GM21619 (cell line): ENCODE results near the gene PRR23E.

Source experiments
- ATAC-seq: cut with Tn5 transposase; IDR thresholded peaks from one replicate; pipeline ENCODE4 v1.9.1; 2021; ENCODE audit not compliant: unreplicated experiment

Gene PRR23E

GRCh38 chr3:127164615-127165014 is 28.3 kb upstream of the PRR23E start:
- no peak for ATAC-seq

GRCh38 chr3:127165036-127165435 is 27.9 kb upstream of the PRR23E start:
- no peak for ATAC-seq

DNA sequence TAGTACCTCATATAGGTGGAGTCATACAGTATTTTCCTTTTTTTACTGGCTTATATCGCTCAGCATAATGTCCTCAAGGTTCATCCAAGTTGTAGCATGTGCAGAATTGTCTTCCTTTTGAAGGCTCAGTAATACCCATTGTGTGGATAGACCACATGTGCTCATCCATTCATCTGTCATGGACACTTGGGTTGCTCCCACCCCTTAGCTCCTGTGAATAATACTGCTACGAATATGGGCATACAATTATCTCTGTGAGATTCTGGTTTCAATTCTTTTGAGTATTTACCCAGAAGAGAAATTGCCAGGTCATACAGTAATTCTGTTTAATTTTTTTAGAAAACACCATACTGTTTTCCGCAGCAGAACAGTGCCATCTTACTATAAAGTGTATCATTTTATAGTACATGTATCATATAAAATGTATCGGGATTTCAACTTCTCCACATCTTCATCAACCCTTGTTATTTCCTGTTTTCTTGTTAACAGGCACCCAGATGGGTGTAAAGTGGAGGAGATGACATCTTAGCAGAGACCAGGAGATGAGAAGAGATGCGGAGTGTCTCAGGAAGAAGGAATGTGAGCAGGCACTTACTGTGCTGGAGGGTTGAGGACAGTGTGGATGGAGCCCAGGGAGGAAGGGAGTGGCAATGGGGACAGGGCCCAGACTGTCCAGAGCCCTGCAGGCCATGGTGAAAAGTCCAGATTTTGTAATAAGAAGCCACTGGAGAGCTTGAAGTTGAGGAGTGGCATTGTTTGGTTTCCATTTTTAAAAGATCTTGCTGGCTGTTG is 27.0 kb upstream of the PRR23E start:
- no peak for ATAC-seq

GRCh38 chr3:127166501-127167065 is 26.3 kb upstream of the PRR23E start:
- ATAC-seq, result no peak

DNA sequence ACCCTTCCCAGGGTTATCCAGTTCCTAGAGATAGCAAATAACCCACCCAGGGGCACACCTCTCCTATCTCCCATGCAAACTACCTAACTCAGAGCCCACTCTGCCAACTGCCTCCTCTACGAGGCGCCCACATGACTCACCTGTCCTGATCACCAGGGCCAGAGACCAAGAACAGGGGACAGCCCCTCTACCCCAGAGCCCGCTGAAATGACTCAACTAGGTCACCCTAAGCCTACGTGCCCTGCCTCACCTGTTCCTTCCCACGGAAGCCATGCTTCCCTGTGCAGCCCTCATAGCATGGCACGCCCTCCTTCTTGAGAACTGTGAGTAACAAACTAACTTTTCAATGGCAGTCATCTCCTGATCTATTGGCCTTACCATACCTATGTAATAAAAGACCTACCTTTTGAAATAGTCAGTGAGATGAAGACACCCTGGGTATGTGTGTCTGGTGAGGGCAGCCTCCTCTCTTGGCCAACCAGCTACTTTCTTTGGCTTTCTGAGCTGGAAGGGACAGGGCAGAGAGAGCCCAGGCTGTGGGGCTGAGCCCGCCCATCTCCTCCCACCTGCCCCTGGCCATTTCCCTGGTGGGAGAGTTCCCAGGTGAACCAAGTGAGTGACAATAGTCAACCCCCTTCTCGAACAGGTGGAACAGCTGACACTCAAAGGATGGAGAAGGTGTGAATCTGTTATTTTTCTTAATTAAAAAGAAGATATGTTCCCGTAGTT is 25.5 kb upstream of the PRR23E start:
- ATAC-seq, result no peak

GRCh38 chr3:127168271-127168670 is 24.7 kb upstream of the PRR23E start:
- ATAC-seq, result no peak

DNA sequence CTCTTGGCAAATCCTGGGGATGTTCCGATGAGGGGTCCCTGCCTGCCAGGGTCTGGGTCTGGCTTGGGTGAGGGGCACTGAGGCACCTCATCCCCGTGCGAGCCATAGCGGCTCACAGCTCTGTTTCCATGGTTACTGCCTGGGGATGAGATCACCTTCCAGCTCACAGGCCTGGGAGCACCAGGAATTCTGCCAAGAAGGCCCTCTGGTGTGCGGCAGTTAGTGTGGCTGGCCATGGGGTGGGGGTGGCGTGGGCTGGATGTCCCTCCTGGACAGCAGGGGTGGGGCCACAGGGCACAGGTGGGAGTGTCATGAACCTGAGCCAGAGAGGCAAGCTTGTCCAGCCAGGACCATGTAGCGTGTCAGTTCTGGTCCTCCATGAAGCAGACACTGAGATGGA is 22.1 kb upstream of the PRR23E start:
- no peak for ATAC-seq

- ATAC-seq, result no peak
Observed at GRCh38 chr3:127171320-127171719, 21.6 kb upstream of the PRR23E start.

DNA sequence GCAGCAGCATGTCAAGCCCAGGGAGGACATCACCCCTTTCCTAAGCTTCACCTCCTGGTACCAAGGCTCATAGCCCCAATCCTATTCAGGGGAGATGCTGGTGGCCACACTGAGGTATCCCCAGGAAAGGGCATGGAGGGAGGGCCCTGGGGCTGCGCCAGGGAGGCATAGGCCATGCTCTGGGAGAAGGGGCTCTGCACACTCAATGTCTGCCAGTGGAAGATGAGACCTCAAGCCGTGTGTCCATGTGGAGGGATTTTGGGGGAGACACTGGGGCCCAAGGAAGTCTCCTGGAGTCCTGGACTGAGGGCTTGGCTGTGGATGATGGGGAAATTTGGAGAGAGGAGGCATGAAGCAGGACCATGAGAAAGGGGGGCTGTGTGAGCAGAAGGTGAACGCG is 21.2 kb upstream of the PRR23E start:
- ATAC-seq, result no peak

DNA sequence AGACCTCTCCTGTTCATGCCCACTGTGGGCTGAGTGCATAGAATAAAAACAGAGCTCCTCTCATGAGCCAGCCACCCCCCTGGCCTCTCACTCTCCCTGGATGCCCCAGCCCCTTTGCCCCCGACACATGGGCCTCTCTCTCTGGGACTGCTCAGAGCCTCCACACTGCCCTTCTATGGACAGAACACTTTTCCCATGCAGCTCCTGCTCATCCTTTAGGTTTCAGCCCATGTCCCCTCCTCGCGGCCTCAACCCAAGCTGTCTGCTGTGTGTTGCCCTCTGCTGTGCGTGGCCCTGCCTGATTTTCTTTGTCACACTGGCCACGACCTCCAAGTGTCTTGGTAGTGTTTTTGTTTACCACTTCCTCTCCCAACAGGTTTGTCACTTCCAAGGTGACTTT is 20.7 kb upstream of the PRR23E start:
- ATAC-seq, result no peak

DNA sequence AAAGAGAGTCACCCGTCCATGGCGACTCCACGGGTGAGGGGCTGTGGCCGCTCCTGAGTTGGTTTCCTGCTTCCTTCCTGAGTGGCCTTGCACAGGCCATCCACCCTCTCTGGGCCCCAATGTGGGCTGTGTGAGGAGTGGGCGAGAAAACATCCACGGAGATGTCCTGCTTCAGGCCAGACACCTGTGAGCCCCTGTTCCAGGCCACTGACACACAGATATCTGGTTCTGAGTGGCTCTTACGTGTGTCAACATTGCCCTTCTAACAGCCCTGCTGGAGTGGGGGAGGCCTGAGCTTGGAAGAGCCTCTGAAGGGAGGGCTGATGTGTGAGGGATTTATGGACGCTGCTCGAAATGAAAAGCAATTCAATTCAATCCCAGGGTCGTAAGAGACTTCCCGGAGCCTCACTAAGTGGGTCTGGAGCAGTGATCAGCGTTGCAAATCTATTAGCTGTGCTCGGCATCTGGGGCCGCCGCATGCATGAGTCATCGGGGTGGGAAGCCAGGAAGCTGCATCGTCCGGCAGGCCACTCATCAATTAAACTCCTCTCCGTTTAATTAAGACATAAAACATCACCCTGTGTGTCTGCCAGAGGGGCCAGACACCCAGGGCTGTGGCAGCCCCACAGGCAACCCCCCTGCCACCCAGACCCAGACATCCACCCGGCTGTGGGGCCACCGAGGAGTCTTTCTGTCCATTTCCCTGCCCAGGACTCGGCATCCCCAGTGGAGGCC is 20.0 kb upstream of the PRR23E start:
- no peak for ATAC-seq

- ATAC-seq, result no peak
Observed at GRCh38 chr3:127173516-127174166, 19.3 kb upstream of the PRR23E start.

- ATAC-seq, result no peak
Observed at GRCh38 chr3:127174284-127174683, 18.6 kb upstream of the PRR23E start.

DNA sequence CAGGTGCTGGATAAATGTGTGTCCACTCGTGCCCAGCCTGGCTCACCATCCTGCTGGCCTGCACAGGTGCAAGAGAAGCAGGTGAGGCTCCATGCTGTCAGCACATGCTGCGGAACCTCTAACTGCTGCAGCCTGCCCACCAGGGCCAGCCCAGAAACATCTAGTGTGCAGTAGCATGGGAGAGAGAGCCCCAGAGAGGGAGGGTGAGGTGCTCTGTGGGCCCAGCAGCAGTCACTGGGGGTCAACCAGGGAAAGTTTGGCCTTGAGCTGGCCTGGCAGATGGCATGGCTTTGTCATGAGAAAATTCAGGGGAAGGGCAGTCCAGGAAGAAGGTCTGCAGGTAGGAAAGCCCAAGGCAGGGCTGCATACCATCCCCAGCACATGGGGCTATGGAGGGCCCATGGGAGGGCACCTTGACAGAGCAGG is 18.2 kb upstream of the PRR23E start:
- no peak for ATAC-seq

DNA sequence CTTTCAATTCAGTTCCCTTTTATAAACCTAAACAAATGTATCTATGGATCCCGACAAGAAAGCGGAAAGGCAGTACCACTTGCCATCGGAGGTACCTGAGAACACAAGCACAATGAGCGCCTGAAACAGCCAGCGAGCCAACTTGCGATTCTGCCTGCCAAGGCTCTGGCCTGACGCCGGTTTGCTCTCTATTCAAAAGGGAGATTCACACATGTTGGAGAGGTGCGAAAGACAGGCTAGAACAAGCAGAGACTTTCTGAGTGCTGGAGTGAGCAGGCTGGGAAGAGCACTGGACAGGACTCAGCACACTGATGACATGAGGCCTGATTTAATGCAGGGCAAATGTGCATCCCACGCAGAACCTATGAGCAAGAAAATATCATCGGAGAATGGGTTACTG is 17.7 kb upstream of the PRR23E start:
- no peak for ATAC-seq

- ATAC-seq, result no peak
Observed at GRCh38 chr3:127177226-127177625, 15.7 kb upstream of the PRR23E start.

DNA sequence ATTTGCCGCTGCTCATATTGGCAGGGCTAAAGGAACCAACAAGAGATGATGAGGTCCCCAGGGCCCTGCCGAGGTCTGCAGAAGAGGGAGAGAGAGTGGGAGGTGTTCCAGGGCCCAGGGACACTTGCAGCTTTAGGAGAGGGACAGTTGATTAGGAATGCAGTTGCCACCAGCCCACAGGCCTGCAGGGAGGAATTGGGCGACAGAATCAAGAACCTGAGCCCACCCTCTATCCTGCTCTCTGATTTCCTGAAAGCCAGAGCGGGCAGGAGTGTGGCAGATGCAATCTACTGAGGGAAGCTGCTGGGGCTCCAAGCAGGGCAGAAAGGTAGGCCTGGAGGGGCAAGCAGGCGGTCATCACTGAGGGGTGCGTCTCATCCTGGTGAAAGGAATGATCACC is 12.1 kb upstream of the PRR23E start:
- ATAC-seq, result no peak

GRCh38 chr3:127182431-127182830 is 10.5 kb upstream of the PRR23E start:
- ATAC-seq, result no peak

GRCh38 chr3:127182848-127183714 is 9.8 kb upstream of the PRR23E start:
- no peak for ATAC-seq
